Stimulated activated memory B cell treated with anti-CD40 and anti-IgM and Interleukin-4, amounts not matched to agents 10 μg/mL and 1 μg/mL and 100 μg/mL, for 72 hours (primary cell): Measurements from ENCODE around the gene ETV7.
"Not testable (repeated sequence)": the region's sequence is repeated elsewhere in the genome, so short reads cannot be mapped to it uniquely, and the experiment has no call there.

Source experiments
- ATAC-seq: fragments of 150-1000 bp; cut with Tn5 transposase; 2 replicates; pipeline ENCODE4 v1.10.0; 2021
- H3K27ac Mint-ChIP-seq: one replicate; pipeline ENCODE4 v1.8.0; 2022; ENCODE audit warnings: mild to moderate bottlenecking, mixed read lengths
- H3K27me3 Mint-ChIP-seq: one replicate; pipeline ENCODE4 v1.8.0; 2022; ENCODE audit warnings: mixed read lengths
- H3K36me3 Mint-ChIP-seq: one replicate; pipeline ENCODE4 v1.8.0; 2022; ENCODE audit warnings: mixed read lengths
- H3K4me1 Mint-ChIP-seq: one replicate; pipeline ENCODE4 v1.8.0; 2022; ENCODE audit warnings: mixed read lengths
- H3K4me3 Mint-ChIP-seq: one replicate; pipeline ENCODE4 v1.8.0; 2022; ENCODE audit warnings: mild to moderate bottlenecking, moderate library complexity, mixed read lengths
- H3K9me3 Mint-ChIP-seq: one replicate; pipeline ENCODE4 v1.8.0; 2022; ENCODE audit warnings: mixed read lengths

The ETV7 gene

DNA sequence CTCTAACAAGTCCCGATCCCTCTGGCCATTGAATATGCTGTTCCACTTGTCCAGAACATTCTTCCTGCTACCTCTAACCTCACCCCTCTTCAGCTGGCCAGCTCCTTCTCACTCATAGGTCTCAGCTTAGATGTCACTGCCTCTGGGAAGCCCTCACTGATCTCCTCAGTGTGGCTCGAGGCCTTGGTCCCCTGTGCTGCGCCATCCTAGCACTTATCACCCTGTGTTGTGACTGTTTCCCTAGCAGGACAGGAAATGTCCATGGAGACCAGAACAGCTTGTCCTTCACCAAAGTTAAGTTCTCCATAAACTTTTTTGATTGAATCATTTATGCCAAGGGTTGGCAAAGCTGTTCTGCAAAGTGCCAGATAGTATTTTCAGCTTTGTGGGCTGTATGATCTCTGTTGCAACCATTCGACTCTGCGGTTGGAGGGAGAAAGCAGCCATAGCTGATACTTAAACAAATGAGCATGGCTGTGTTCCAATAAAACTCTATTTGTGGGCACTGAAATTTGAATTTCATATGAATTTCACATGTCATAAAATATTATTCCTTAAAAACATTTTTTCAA lies 44.3 kb downstream of the ETV7 start:
- no peak overlapping the region for H3K4me3 Mint-ChIP-seq
- H3K36me3 Mint-ChIP-seq, result no peaks in the 10 kb centered on the region
- H3K27me3 Mint-ChIP-seq, result peaks cover 8% of the 10 kb centered on the region
- no peaks in the 10 kb centered on the region for H3K9me3 Mint-ChIP-seq
- peaks cover 14% of the 10 kb centered on the region for H3K4me1 Mint-ChIP-seq
- no peak overlapping the region for H3K27ac Mint-ChIP-seq
- no peak for ATAC-seq

DNA sequence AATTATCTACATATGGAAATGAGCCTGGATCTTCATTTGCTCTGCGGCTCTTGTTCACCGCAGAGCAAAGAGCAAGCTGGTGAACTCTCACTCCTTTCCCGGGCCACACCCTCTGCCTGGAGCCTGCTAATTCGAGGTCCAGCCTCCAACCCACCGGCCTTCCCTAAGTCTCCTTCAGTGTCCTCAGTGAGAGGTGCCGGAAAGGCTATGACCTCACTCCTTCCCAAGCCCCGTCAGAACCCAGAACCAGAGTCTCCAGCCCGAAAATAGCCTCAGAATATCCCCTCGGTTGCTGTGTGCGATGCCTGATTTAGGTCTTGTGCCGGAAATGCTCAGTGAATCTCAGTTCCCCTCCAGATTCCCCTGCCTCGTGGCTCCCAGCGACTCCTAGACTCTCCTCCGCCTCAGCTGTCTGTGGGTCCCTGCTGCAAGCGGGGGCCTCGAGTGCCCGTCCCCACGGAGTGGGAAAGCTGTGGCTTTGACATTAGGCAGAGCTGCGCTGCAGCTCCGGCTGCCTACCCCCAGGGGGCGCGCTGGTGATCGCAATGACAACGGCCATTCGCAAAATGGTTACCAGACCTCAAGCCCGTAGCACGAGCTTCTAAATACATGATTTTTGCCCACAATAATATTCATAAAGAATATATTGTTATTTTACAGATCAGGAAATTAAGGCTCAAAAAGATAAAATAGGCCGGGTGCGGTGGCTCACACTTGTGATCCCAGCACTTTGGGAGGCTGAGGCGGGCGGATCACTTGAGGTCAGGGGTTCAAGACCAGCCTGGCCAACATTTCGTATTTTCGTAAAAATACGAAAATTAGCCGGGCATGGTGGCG lies 46.6 kb downstream of the ETV7 start:
- Mint-ChIP-seq H3K9me3 (no peaks in the 10 kb centered on the region), H3K27me3 (peaks cover 8% of the 10 kb centered on the region), H3K4me3 (peak overlapping the region; percentile 75), H3K27ac (peak overlapping the region; percentile 87), H3K4me1 (peaks cover 27% of the 10 kb centered on the region), H3K36me3 (no peaks in the 10 kb centered on the region)
- peak; percentile 84 for ATAC-seq

DNA sequence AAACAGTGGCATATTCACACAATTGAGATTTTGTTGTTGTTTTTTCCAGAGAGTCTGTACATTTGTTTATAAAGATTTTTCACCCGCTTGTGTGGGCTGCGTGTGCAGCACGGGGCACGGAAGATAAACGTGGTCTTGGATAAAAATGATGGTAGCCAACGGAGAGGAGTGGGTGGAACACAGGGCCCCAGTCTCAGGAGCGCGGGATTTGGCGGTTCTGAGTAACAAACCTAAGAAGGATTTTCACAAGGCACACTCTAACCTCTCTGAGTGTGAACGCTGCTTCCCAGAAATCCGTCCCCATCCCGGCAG lies 47.2 kb downstream of the ETV7 start:
- H3K4me1 Mint-ChIP-seq, result peaks cover 30% of the 10 kb centered on the region
- peak overlapping the region; percentile 87 for H3K27ac Mint-ChIP-seq
- H3K36me3 Mint-ChIP-seq, result no peaks in the 10 kb centered on the region
- peaks cover 11% of the 10 kb centered on the region for H3K27me3 Mint-ChIP-seq
- H3K9me3 Mint-ChIP-seq, result no peaks in the 10 kb centered on the region
- ATAC-seq, result no peak
- H3K4me3 Mint-ChIP-seq, result no peak overlapping the region

DNA sequence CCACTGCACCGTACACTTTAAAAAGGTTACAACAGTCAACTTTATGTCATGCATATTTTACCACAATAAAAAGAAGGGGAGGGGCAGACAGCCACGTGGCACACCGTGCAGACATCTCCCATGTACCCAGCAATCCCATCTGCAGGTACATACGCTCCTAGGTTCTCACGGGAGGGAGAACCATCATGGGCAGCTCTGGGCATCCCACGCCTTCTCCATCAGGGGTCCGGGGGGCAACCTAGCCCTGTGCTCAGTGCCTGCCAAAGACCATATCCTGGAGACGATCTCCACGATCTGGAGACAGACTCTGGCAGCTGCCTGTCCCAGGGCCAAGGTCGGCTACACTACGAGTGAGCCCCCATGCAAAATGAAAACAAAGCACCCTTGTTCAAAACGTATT lies 48.3 kb downstream of the ETV7 start:
- ATAC-seq, result no peak
- Mint-ChIP-seq H3K9me3 (no peaks in the 10 kb centered on the region), H3K4me3 (no peak overlapping the region), H3K27ac (no peak overlapping the region), H3K27me3 (peaks cover 23% of the 10 kb centered on the region), H3K4me1 (peaks cover 41% of the 10 kb centered on the region), H3K36me3 (no peaks in the 10 kb centered on the region)

- H3K36me3 Mint-ChIP-seq, ATAC-seq, H3K4me3 Mint-ChIP-seq, H3K9me3 Mint-ChIP-seq: not testable (repeated sequence)
- H3K27me3 Mint-ChIP-seq, result peaks cover 26% of the 10 kb centered on the region
- H3K4me1 Mint-ChIP-seq, result peaks cover 43% of the 10 kb centered on the region
- peak overlapping the region; percentile 43 for H3K27ac Mint-ChIP-seq
These were observed 49.2 kb downstream of the ETV7 start for GRCh38 chr6:36338223-36338622.

- no peaks in the 10 kb centered on the region for H3K36me3 Mint-ChIP-seq
- H3K9me3 Mint-ChIP-seq, result no peaks in the 10 kb centered on the region
- H3K4me1 Mint-ChIP-seq, result peaks cover 47% of the 10 kb centered on the region
- peaks cover 30% of the 10 kb centered on the region for H3K27me3 Mint-ChIP-seq
- H3K27ac Mint-ChIP-seq, result peak overlapping the region; percentile 43
- no peak for ATAC-seq
- no peak overlapping the region for H3K4me3 Mint-ChIP-seq
These were observed 49.7 kb downstream of the ETV7 start for GRCh38 chr6:36337814-36338213.

- peak; percentile 62 for ATAC-seq
- peaks cover 37% of the 10 kb centered on the region for H3K27me3 Mint-ChIP-seq
- H3K9me3 Mint-ChIP-seq, result no peaks in the 10 kb centered on the region
- peak within 1 kb of the TSS; percentile 13 for H3K4me3 Mint-ChIP-seq
- peak within 1 kb of the TSS; percentile 66 for H3K27ac Mint-ChIP-seq
- no peaks in the 10 kb centered on the region for H3K36me3 Mint-ChIP-seq
- peaks cover 48% of the 10 kb centered on the region for H3K4me1 Mint-ChIP-seq
These were observed 50.7 kb downstream of the ETV7 start, which contains the start of gene BNIP5 for GRCh38 chr6:36336779-36337241. TSS of gene BNIP5 (minus strand) at chr6:36336888. CDS start at chr6:36330690, 6,198 bp downstream.

DNA sequence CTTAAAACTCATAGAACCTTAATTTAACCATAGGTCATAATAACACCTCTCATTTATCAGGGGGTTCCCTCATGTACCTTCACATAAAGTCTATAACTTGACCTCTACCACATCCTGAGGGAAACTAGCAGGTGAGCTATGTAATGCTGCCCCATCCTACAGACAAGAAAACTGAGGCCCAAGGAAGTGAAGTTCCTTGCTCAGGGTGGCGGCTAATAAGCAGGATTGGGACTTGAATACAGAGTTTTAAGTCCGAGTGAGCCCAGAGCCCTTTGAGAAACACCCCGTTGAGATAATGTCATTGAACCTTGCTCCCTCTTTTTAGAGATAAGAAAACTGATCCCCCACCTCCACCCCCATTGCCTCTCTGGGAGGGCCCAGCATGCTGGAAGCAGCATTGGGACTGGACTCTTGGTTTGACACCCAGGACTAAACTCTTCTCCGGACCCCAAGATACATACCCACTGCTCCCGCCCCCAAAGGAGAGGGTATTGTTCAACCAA lies 51.2 kb downstream of the ETV7 start:
- no peak for ATAC-seq
- H3K27ac Mint-ChIP-seq, result peak overlapping the region; percentile 66
- no peak overlapping the region for H3K4me3 Mint-ChIP-seq
- H3K9me3 Mint-ChIP-seq, result no peaks in the 10 kb centered on the region
- no peaks in the 10 kb centered on the region for H3K36me3 Mint-ChIP-seq
- H3K27me3 Mint-ChIP-seq, result peaks cover 37% of the 10 kb centered on the region
- H3K4me1 Mint-ChIP-seq, result peaks cover 48% of the 10 kb centered on the region

GRCh38 chr6:36335465-36336207 lies 51.8 kb downstream of the ETV7 start:
- H3K27me3 Mint-ChIP-seq, result peaks cover 31% of the 10 kb centered on the region
- H3K27ac Mint-ChIP-seq, result peak overlapping the region; percentile 48
- H3K4me3 Mint-ChIP-seq, result no peak overlapping the region
- peaks cover 43% of the 10 kb centered on the region for H3K4me1 Mint-ChIP-seq
- no peaks in the 10 kb centered on the region for H3K9me3 Mint-ChIP-seq
- no peak for ATAC-seq
- no peaks in the 10 kb centered on the region for H3K36me3 Mint-ChIP-seq

DNA sequence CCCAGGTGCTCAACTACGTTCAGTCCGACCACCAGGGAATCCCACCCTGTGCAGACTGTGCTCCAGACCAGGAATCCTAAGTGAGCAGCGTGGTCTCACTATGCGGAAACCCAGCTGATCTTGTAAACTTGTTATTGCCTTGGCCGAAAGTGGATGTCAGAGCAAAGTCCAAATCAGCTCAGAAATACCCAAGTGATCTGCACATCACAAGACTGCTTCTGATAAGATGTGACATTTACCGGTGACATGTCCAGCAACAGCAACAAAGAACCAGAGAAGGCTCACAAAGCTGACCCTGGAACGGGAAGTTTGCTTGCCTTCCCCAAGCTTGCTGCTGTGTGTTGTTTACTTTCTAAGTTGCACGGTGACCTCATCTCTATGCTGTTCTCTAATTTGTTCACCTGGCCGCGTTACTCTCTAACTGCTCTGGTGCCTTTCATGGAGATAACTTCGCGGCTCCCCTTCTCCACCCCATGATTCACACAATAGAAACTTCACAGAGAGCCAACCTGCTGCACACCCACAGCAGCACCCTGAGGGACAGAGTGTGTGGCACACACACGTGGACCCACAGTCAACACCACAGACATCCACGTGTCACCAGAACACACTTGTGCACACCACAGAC lies 52.5 kb downstream of the ETV7 start:
- ATAC-seq, result no peak
- peak overlapping the region; percentile 48 for H3K27ac Mint-ChIP-seq
- H3K4me3 Mint-ChIP-seq, result no peak overlapping the region
- no peaks in the 10 kb centered on the region for H3K9me3 Mint-ChIP-seq
- H3K4me1 Mint-ChIP-seq, result peaks cover 37% of the 10 kb centered on the region
- no peaks in the 10 kb centered on the region for H3K36me3 Mint-ChIP-seq
- peaks cover 30% of the 10 kb centered on the region for H3K27me3 Mint-ChIP-seq

DNA sequence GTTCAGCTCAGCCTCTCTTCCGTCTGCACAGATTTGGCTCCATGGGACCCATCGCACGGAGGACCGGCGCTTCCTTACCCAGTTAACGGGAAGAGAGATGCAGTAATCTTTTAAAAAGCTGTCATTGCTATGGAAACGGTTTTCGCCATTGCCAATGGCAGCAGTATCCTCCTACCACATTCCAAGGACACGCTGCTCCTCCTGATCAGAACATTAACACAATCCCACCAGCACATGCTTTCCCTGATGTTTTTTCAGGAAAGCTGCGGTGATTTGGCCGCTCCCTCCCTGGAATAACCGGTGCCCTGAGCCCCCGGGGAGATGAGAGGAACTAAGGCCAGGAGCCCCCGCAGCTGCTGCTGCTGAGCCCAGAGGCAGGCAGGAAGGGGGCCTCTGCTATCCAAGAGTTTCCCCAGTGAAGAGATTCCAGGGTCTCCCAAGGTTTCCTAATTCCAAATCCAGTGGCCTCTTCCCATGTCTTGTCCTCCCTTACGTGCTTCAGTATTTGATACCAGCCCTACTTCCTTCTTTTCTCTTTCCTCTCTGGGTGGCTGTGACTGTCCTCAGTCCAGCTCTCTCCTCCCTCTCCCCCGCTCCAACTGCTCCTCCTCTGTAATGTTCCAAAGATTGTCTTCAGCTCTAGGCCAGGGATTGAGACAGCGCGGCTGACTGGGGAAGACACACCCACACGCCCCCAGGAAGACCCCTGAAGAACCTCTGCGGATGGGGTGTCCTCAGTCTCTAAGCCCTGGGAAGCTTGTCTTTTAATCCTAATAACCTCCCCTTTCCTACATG lies 53.3 kb downstream of the ETV7 start:
- H3K4me1 Mint-ChIP-seq, result peaks cover 37% of the 10 kb centered on the region
- H3K27me3 Mint-ChIP-seq, result peaks cover 38% of the 10 kb centered on the region
- peak overlapping the region; percentile 48 for H3K27ac Mint-ChIP-seq

DNA sequence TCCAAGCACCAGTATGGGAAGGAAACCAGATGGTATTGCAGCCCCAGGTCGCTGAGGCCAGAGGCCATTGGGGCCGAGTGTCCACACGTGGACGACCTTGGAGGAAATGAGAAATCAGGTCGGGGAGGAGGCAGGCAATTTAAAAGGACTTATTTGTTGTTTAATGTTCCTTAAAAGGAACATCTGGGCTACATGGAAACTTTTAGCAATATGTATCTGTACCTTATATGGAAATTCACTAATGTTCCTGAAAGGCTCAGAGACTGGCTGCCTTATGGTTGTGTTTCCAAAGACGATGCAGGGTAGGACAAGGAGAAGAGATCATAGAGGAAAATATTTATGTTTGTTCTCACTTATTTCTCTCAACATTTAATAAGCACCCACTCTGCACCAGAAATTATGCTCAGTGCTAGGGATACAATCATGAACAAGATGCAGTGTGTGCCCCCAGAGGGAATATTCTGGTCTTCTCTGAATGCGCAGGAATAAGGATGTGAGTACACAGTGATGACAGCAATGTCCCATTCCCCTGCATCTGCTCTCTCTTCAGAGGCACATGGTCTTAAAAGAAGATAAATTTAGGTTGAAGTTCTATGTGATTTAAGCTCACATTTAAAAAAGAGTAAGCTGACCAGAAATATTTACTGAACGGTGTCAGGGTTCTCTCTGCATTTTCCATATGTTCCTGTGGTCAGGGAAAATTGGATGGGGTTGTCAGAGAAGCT lies 54.1 kb downstream of the ETV7 start:
- Mint-ChIP-seq H3K4me3 (no peak overlapping the region), H3K27ac (no peak overlapping the region), H3K4me1 (peaks cover 36% of the 10 kb centered on the region), H3K36me3 (no peaks in the 10 kb centered on the region), H3K9me3 (no peaks in the 10 kb centered on the region), H3K27me3 (peaks cover 38% of the 10 kb centered on the region)
- ATAC-seq, result no peak

More for the DNA sequence above, 53.3 kb downstream of the ETV7 start:
- ATAC-seq, result no peak
- H3K4me3 Mint-ChIP-seq, result no peak overlapping the region
- no peaks in the 10 kb centered on the region for H3K9me3 Mint-ChIP-seq
- no peaks in the 10 kb centered on the region for H3K36me3 Mint-ChIP-seq

- Mint-ChIP-seq H3K4me1 (peaks cover 26% of the 10 kb centered on the region), H3K36me3 (no peaks in the 10 kb centered on the region), H3K4me3 (no peak overlapping the region), H3K9me3 (no peaks in the 10 kb centered on the region), H3K27ac (no peak overlapping the region), H3K27me3 (peaks cover 38% of the 10 kb centered on the region)
- no peak for ATAC-seq
These were observed 56.1 kb downstream of the ETV7 start for GRCh38 chr6:36331381-36331780.

DNA sequence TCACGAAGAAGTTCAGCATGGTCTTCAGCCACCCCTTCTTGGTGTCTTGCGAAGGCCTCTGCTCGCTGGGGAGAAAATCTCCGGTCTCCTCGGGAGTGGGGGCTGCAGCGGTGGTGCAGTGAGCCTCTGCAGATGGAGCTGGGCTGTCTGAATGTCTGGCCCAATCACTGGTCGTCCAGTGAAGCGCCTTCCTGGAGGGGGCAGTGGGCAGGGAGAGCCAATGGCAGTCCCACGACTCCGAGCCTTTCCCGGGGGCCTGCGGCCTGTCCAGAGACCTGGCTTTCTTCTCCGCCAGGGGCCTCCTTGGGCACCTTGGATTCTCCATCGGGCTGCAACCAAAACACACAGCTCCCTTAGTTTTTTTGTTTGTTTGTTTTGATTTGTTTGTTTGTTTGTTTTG lies 57.1 kb downstream of the ETV7 start:
- H3K4me3 Mint-ChIP-seq, result no peak overlapping the region
- peaks cover 25% of the 10 kb centered on the region for H3K4me1 Mint-ChIP-seq
- H3K27me3 Mint-ChIP-seq, result peaks cover 35% of the 10 kb centered on the region
- no peaks in the 10 kb centered on the region for H3K36me3 Mint-ChIP-seq
- no peaks in the 10 kb centered on the region for H3K9me3 Mint-ChIP-seq
- no peak overlapping the region for H3K27ac Mint-ChIP-seq
- no peak for ATAC-seq
